Mammary epithelial cell (primary cell): ENCODE data around the gene HEATR5A.

Source experiments
- CTCF ChIP-seq, 2 donors: IDR thresholded peaks in 1 of 2; conservative IDR thresholded peaks in 1 of 2; 2 replicates each; pipeline ENCODE4 v1.5.1; 2011 to 2012; ENCODE audit warnings: inconsistent platforms in 2 of 2, low read length in 2 of 2, mild to moderate bottlenecking in 2 of 2, control low read depth in 1 of 2, low read depth in 1 of 2; ENCODE audit not compliant: insufficient read depth in 1 of 2; ENCODE audit errors: extremely low read depth in 1 of 2
- EZH2 ChIP-seq: IDR thresholded peaks from 2 replicates; pipeline ENCODE4 v1.6.1; 2012; ENCODE audit warnings: low read length, inconsistent platforms, borderline replicate concordance

GRCh38 chr14:31261859-31262731, 158.3 kb downstream of the HEATR5A start:
- TF ChIP-seq CTCF (conservative IDR thresholded peaks at IDR 0.05 in 1 of 2, IDR thresholded peaks at IDR 0.05 in 1 of 2; ENCODE audit: extremely low read depth in 1 of 2, insufficient read depth in 1 of 2, low read depth in 1 of 2, low read length in 2 of 2): no peak
- TF ChIP-seq EZH2: no peak
